Mesenchymal stem cell (in vitro differentiated cells and primary cell): ENCODE measurements around the gene MVB12B.
"Not testable (repeated sequence)": the region's sequence is repeated elsewhere in the genome, so short reads cannot be mapped to it uniquely, and the experiment has no call there.

Source experiments
- DNase-seq: peaks from one replicate; pipeline ENCODE4 v3.0.0-alpha.2; 2013
- H2AFZ ChIP-seq: one replicate; pipeline ENCODE4 v1.6.1; 2013; ENCODE audit warnings: low read depth, mild to moderate bottlenecking, control low read depth, inconsistent platforms, low read length, moderate library complexity
- H2AK5ac ChIP-seq: 2 replicates; pipeline ENCODE4 v1.6.1; 2013; ENCODE audit warnings: low read length, moderate library complexity, mild to moderate bottlenecking, inconsistent platforms; ENCODE audit not compliant: severe bottlenecking
- H2BK120ac ChIP-seq: one replicate; pipeline ENCODE4 v1.6.1; 2013; ENCODE audit warnings: low read depth, mild to moderate bottlenecking, inconsistent platforms, low read length, moderate library complexity
- H2BK12ac ChIP-seq, 2 experiments: one replicate each; pipeline ENCODE4 v1.6.1; 2013; ENCODE audit warnings: inconsistent platforms in 2 of 2, low read length in 2 of 2, mild to moderate bottlenecking in 2 of 2, moderate library complexity in 2 of 2, control low read depth in 1 of 2
- H2BK15ac ChIP-seq: one replicate; pipeline ENCODE4 v1.6.1; 2013; ENCODE audit warnings: mild to moderate bottlenecking, low read depth, inconsistent platforms; ENCODE audit not compliant: poor library complexity, severe bottlenecking
- H2BK5ac ChIP-seq: 2 replicates; pipeline ENCODE4 v1.6.1; 2013; ENCODE audit warnings: low read depth, mild to moderate bottlenecking, low read length, control low read depth, inconsistent platforms; ENCODE audit not compliant: poor library complexity, severe bottlenecking
- H3K14ac ChIP-seq, 2 experiments: one replicate each; pipeline ENCODE4 v1.6.1; 2013; ENCODE audit warnings: inconsistent platforms in 2 of 2, low read length in 2 of 2, control low read depth in 1 of 2, mild to moderate bottlenecking in 1 of 2, moderate library complexity in 1 of 2
- H3K18ac ChIP-seq, 2 experiments: one replicate each; pipeline ENCODE4 v1.6.1; 2013; ENCODE audit warnings: inconsistent platforms in 2 of 2, low read length in 2 of 2, control low read depth in 1 of 2, low read depth in 1 of 2, mild to moderate bottlenecking in 1 of 2
- H3K23ac ChIP-seq, 2 experiments: one replicate each; pipeline ENCODE4 v1.6.1; 2013; ENCODE audit warnings: inconsistent platforms in 2 of 2, low read length in 2 of 2, mild to moderate bottlenecking in 2 of 2, moderate library complexity in 2 of 2, control low read depth in 1 of 2
- H3K27ac ChIP-seq: 2 replicates; pipeline ENCODE4 v1.5.1; 2013; ENCODE audit warnings: mild to moderate bottlenecking, moderate library complexity, low read length, control low read depth, inconsistent platforms; ENCODE audit not compliant: poor library complexity, severe bottlenecking
- H3K27me3 ChIP-seq, 2 experiments: 2 replicates each; pipeline versions ENCODE4 v1.6.1 to v1.7.0; 2013; ENCODE audit warnings: low read length in 2 of 2, mild to moderate bottlenecking in 2 of 2, moderate library complexity in 2 of 2, control low read depth in 1 of 2, inconsistent platforms in 1 of 2; ENCODE audit not compliant: control insufficient read depth in 1 of 2, insufficient read depth in 1 of 2
- H3K36me3 ChIP-seq, 2 experiments: 2 replicates each; pipeline versions ENCODE4 v1.6.1 to v1.7.0; 2013; ENCODE audit warnings: low read length in 2 of 2, control low read depth in 1 of 2, inconsistent platforms in 1 of 2, low read depth in 1 of 2, mild to moderate bottlenecking in 1 of 2; ENCODE audit not compliant: insufficient read depth in 2 of 2, control insufficient read depth in 1 of 2
- H3K4ac ChIP-seq, 2 experiments: one replicate each; pipeline ENCODE4 v1.6.1; 2013; ENCODE audit warnings: inconsistent platforms in 2 of 2, low read length in 2 of 2, mild to moderate bottlenecking in 2 of 2, moderate library complexity in 2 of 2, control low read depth in 1 of 2, low read depth in 1 of 2
- H3K4me1 ChIP-seq: 2 replicates; pipeline ENCODE4 v1.6.1; 2013; ENCODE audit warnings: low read depth, low read length, control low read depth; ENCODE audit not compliant: control insufficient read depth, insufficient read depth
- H3K4me2 ChIP-seq: 2 replicates; pipeline ENCODE4 v1.6.1; 2013; ENCODE audit warnings: low read length, mild to moderate bottlenecking, inconsistent platforms; ENCODE audit not compliant: poor library complexity, severe bottlenecking
- H3K4me3 ChIP-seq, 2 experiments: 2 replicates each; pipeline versions ENCODE4 v1.5.1 to v1.7.0; 2013; ENCODE audit warnings: low read length in 2 of 2, mild to moderate bottlenecking in 2 of 2, control low read depth in 1 of 2, low read depth in 1 of 2; ENCODE audit not compliant: insufficient read depth in 1 of 2
- H3K79me1 ChIP-seq: replicated peaks from 2 replicates; pipeline ENCODE4 v1.6.1; 2013; ENCODE audit warnings: mild to moderate bottlenecking, control low read depth, low read length, inconsistent platforms; ENCODE audit not compliant: poor library complexity, severe bottlenecking
- H3K9ac ChIP-seq: 2 replicates; pipeline ENCODE4 v1.7.0; 2013; ENCODE audit warnings: mild to moderate bottlenecking, low read length, moderate library complexity
- H3K9me3 ChIP-seq: 2 replicates; pipeline ENCODE4 v1.7.0; 2013; ENCODE audit warnings: mild to moderate bottlenecking, low read length; ENCODE audit not compliant: control insufficient read depth
- H4K8ac ChIP-seq: one replicate; pipeline ENCODE4 v1.6.1; 2013; ENCODE audit warnings: inconsistent platforms, mild to moderate bottlenecking, low read length, moderate library complexity
- H4K91ac ChIP-seq: one replicate; pipeline ENCODE4 v1.6.1; 2013; ENCODE audit warnings: mild to moderate bottlenecking, low read length, inconsistent platforms
- WGBS: methylation state at CpG from one replicate; pipeline ENCODE4 v1.1.7; 2013; ENCODE audit warnings: mixed read lengths; 5-methylcytosine and 5-hydroxymethylcytosine counted together

The MVB12B gene

DNA sequence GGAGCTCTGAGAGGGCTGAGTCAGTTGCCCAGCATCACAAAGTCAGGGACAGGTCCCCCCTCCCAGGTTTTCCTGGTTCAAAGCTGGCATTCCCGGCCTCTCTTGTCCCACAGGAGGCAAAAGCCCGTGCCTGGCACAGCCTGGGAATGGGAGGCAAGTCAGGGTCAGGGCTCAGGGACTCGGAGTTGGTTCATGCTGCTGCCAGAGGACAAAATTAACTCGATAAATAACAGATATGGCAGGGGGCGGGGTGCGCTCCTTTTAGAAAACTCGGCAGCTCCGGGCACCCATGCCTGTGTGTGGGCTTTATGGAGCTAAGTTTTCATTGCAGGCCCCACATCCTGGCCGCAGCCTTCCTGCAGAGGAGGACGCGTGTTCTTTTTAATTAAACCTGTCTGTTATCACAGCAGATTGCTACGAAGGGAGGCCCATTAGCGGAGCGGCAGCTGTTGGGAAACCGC is 224.3 kb downstream of the MVB12B start:
- H3K9ac ChIP-seq, result no peak overlapping the region
- WGBS, result 83% methylated on average over 15 of the region's 15 CpGs

DNA sequence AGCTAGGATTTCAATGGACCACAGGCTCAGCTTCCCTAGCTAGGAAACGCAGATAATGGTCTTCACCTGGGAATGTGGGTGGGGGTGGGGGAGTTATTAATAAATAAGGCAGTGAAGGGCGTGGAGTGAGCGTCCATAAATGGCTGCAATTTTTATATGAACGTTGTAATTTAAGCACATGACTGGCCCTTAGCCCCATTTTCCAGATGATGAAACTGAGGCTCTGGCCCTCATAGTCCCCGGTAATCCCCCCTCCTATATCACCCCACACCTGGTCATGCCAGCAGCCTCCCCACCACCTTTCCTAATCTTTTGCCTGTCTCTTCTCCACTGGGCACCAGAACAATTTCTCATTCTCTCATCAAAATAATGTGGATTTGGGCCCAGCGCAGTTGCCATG is 225.2 kb downstream of the MVB12B start:
- H3K27me3 ChIP-seq, result peaks cover 18 to 36% of the 10 kb centered on the region in 2 experiments
- no peak overlapping the region for H3K4me2 ChIP-seq
- H2AFZ ChIP-seq, result no peak overlapping the region
- H3K23ac ChIP-seq, result no peak overlapping the region
- H3K79me1 ChIP-seq, result no peaks in the 10 kb centered on the region
- H2BK15ac ChIP-seq, result no peak overlapping the region
- H2BK120ac ChIP-seq, result no peak overlapping the region
- DNase-seq, result no peak
- no peak overlapping the region for H2AK5ac ChIP-seq
- H4K91ac ChIP-seq, result no peak overlapping the region
- H3K4me1 ChIP-seq, result no peaks in the 10 kb centered on the region
- H3K4me3 ChIP-seq, result no peak overlapping the region
- no peak overlapping the region for H3K9ac ChIP-seq
- no peak overlapping the region for H3K4ac ChIP-seq
- no peak overlapping the region for H2BK5ac ChIP-seq
- H3K36me3 ChIP-seq, result no peaks in the 10 kb centered on the region
- H3K9me3 ChIP-seq, result no peaks in the 10 kb centered on the region
- no peak overlapping the region for H4K8ac ChIP-seq
- H3K27ac ChIP-seq, result no peak overlapping the region
- no peak overlapping the region for H3K14ac ChIP-seq
- no peak overlapping the region for H3K18ac ChIP-seq
- WGBS, result 94% methylated on average over 6 of the region's 6 CpGs
- H2BK12ac ChIP-seq, result no peak overlapping the region

More for the DNA sequence above, 224.3 kb downstream of the MVB12B start:
- Histone ChIP-seq H3K4ac (no peak overlapping the region), H2AFZ (no peak overlapping the region), H3K36me3 (no peaks in the 10 kb centered on the region), H3K4me2 (no peak overlapping the region), H4K8ac (no peak overlapping the region), H3K18ac (no peak overlapping the region), H3K23ac (no peak overlapping the region), H2BK15ac (no peak overlapping the region), H2BK120ac (no peak overlapping the region), H2BK12ac (no peak overlapping the region), H3K4me3 (no peak overlapping the region), H3K9me3 (no peaks in the 10 kb centered on the region), H3K4me1 (no peaks in the 10 kb centered on the region), H2BK5ac (no peak overlapping the region), H2AK5ac (no peak overlapping the region), H3K27me3 (peaks cover 20 to 34% of the 10 kb centered on the region in 2 experiments), H3K27ac (no peak overlapping the region), H3K79me1 (no peaks in the 10 kb centered on the region), H3K14ac (no peak overlapping the region), H4K91ac (no peak overlapping the region)
- no peak for DNase-seq

DNA sequence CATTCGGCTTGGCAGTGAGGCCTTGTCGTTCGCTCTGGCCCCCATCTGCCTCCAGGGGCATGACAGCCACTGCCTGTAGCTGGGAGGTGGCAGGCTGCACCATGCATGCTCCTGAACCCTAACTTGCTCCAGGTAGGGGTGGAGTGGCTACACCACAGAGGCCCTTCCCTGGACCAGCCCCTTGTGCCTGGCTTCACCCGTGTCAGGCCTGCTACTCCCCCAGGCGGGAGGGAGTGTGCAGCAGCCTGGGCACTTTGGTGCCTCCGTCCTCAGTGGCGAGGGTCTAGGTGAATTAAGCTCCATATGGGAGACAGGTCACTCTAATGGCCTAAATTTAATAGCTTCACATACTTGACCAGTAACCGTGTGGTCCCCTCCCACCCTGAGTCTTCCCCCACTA is 227.7 kb downstream of the MVB12B start:
- no peak overlapping the region for H4K91ac ChIP-seq
- H3K18ac ChIP-seq, result no peak overlapping the region
- H2AK5ac ChIP-seq, result no peak overlapping the region
- peak overlapping the region; percentile 17 for H4K8ac ChIP-seq
- H3K4me1 ChIP-seq, result no peaks in the 10 kb centered on the region
- H3K4me2 ChIP-seq, result no peak overlapping the region
- no peaks in the 10 kb centered on the region for H3K9me3 ChIP-seq
- no peak overlapping the region for H3K9ac ChIP-seq
- no peak overlapping the region for H3K4me3 ChIP-seq
- no peak overlapping the region for H3K14ac ChIP-seq
- no peak for DNase-seq
- peaks cover 15 to 46% of the 10 kb centered on the region in 2 experiments for H3K27me3 ChIP-seq
- no peaks in the 10 kb centered on the region for H3K79me1 ChIP-seq
- 94% methylated on average over 8 of the region's 8 CpGs for WGBS
- H2BK5ac ChIP-seq, result no peak overlapping the region
- H2BK120ac ChIP-seq, result no peak overlapping the region
- no peaks in the 10 kb centered on the region for H3K36me3 ChIP-seq
- H3K23ac ChIP-seq, result no peak overlapping the region
- H2AFZ ChIP-seq, result no peak overlapping the region
- no peak overlapping the region for H2BK15ac ChIP-seq
- H2BK12ac ChIP-seq, result no peak overlapping the region
- no peak overlapping the region for H3K4ac ChIP-seq
- H3K27ac ChIP-seq, result no peak overlapping the region

DNA sequence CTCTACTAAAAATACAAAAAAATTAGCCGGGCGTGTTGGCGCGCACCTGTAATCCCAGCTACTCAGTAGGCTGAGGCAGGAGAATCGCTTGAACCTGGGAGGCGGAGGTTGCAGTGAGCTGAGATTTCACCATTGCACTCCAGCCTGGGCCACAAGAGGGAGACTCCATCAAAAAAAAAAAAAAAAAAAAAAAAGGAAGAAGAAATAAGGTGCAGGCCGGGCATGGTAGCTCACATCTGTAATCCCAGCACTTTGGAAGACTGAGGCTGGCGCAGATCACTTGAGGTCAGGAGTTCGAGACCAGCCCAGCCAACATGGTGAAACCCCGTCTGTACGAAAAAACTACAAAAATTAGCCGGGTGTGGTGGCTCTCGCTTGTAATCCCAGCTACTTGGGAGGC is 228.8 kb downstream of the MVB12B start:
- H2AK5ac ChIP-seq, H3K4me1 ChIP-seq, H2BK120ac ChIP-seq, H3K36me3 ChIP-seq, H3K27ac ChIP-seq, H3K4me2 ChIP-seq, H4K91ac ChIP-seq, H2BK15ac ChIP-seq, H3K14ac ChIP-seq, H3K18ac ChIP-seq, H3K4ac ChIP-seq, H2BK12ac ChIP-seq, H2AFZ ChIP-seq, H2BK5ac ChIP-seq, H3K79me1 ChIP-seq, H3K9ac ChIP-seq, H3K23ac ChIP-seq, H4K8ac ChIP-seq, H3K4me3 ChIP-seq, H3K9me3 ChIP-seq, DNase-seq: not testable (repeated sequence)
- WGBS, result 89% methylated on average over 13 of the region's 13 CpGs
- H3K27me3 ChIP-seq, result peaks cover 14 to 47% of the 10 kb centered on the region in 2 experiments
